Stomach (tissue), 4 donors: ENCODE measurements around the gene TMCO4.

Source experiments
- EP300 ChIP-seq: sonication (generic); formaldehyde crosslinking; IDR thresholded peaks from one replicate; pipeline ENCODE4 v1.6.1; 2017; ENCODE audit warnings: antibody characterized with exemption
- POLR2A ChIP-seq, 4 donors: fragments of 450-650 bp; IDR thresholded peaks; one replicate each; pipeline ENCODE4 v1.6.1; 2016; ENCODE audit warnings: antibody characterized with exemption in 4 of 4, control low read depth in 2 of 4, mild to moderate bottlenecking in 1 of 4, moderate library complexity in 1 of 4
- POLR2AphosphoS5 ChIP-seq, 3 donors: sonication (generic); formaldehyde crosslinking; IDR thresholded peaks; one replicate each; pipeline ENCODE4 v1.6.1; 2016; ENCODE audit warnings: antibody characterized with exemption in 3 of 3
- TF ChIP-seq, protein P1 (sequence below), 7 experiments: fragments of 450-650 bp in 4 of 7; fragments of 200-600 bp in 3 of 7; sonication (generic) in 3 of 7; IDR thresholded peaks; one replicate each; pipeline ENCODE4 v1.5.1; 2016 to 2019; ENCODE audit warnings: antibody characterized with exemption in 7 of 7, control low read depth in 2 of 7, mild to moderate bottlenecking in 1 of 7

DNA sequence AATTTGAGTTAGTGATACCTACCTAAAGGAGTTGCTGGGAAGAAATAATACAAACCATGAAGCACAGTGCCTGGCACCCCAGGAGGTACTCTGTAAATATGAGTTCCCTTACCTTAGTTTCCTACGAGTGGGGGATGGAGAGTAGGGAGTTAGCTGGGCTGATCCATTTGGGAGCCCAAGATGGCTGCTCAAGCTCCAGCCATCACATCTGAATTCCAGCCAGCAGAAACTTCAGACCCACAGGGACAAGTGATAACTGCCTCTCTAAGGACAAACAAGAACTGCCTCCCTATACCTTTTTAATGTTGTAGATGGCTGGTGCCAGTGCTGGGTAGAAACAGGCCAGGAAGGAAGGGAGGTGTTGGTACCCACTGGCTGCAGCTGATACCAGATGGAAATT lies 112.3 kb downstream of the TMCO4 start:
- TF ChIP-seq, protein P1, sequence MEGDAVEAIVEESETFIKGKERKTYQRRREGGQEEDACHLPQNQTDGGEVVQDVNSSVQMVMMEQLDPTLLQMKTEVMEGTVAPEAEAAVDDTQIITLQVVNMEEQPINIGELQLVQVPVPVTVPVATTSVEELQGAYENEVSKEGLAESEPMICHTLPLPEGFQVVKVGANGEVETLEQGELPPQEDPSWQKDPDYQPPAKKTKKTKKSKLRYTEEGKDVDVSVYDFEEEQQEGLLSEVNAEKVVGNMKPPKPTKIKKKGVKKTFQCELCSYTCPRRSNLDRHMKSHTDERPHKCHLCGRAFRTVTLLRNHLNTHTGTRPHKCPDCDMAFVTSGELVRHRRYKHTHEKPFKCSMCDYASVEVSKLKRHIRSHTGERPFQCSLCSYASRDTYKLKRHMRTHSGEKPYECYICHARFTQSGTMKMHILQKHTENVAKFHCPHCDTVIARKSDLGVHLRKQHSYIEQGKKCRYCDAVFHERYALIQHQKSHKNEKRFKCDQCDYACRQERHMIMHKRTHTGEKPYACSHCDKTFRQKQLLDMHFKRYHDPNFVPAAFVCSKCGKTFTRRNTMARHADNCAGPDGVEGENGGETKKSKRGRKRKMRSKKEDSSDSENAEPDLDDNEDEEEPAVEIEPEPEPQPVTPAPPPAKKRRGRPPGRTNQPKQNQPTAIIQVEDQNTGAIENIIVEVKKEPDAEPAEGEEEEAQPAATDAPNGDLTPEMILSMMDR (IDR thresholded peaks at IDR 0.05) = no peak
- no peak for TF ChIP-seq EP300
- no peak for TF ChIP-seq POLR2AphosphoS5 (IDR thresholded peaks at IDR 0.05)
- no peak for TF ChIP-seq POLR2A (IDR thresholded peaks at IDR 0.05)
